ENCODE results near the gene DCTN3.
A peak's percentile ranks its signal among the peaks of the same experiment; 100 is the strongest.

DCTN3 gene

DNA sequence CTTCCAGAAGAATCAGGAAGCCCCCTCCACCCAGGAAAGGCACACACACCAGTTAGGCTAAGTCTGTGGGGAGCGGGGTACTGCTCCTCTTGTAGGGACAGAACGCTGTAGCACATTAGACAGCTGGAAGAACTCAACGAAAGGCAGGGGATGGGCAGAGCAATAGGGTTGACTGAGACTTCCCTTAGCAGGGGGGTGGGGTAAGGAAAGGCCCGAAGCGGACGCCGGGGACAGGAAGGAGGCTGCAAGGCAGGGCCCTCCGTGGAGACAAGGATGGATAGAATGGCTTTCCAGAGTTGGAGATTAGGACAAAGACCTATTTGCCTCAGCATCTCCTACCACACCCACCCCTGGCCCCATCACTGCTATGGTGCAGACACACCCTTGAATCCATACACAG, 45.1 kb downstream of the DCTN3 start:
- DNase-seq (ENCODE audit: low spot score) (no peak), FAIRE-seq (no peak)

DNA sequence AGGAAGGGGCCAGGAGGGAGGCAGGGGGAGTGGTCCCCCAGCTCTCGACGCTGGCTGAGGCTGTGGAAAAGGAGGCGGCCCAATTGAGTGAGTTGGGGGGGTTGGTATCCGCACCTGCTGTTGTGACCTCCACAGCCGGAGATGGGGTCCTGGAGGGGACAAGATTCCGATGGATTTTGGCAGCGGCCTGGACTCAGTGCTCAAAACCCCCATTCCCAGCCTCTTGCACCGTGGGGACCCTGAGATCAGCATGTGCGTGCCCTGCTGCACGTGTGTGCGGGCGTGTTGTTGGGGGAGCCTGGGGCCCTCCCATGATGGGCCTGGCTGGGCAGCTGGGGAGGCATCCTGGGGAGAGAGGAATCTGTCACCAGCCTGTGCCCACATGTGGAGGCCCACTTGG, 45.7 kb downstream of the DCTN3 start:
- FAIRE-seq = no peak

DNA sequence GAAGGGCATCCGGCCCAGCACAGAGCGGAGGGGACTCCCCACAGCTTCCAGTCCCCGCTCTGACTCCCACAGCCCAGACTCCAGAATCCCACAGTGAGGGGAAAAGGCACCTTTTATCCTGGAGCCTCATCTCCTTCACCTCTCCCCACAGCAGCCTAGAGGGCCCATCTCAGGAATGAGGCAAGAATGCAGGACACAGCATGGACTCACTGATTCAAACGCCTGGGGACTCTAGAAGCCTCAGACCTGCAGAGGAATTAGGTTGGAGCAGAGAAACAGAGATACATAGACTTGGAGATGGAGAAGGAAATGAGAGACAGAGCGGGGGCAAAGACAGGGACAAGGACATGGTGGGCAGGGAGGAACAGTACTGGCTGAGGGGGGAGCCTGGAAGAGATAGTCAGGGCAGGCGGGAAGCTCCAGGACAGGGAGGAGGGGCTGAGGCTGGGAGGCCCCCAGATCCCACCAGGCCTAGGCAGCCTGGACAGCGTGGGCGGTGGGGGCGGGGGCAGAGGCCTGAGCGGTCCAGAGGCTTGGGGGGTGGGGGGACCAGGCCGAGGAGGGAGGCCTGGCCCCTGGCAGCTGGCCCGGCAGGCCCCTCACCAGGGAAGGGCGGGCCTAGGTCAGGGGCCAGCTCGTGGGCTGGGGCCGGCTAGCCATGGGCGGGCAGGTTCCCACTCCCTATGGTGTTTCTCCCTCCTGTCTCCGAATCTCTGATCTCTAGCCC, 46.5 kb downstream of the DCTN3 start:
- no peak for DNase-seq (ENCODE audit: low spot score)
- no peak for FAIRE-seq

More for the DNA sequence above, 45.7 kb downstream of the DCTN3 start:
- no peak for DNase-seq (ENCODE audit: low spot score)

DNA sequence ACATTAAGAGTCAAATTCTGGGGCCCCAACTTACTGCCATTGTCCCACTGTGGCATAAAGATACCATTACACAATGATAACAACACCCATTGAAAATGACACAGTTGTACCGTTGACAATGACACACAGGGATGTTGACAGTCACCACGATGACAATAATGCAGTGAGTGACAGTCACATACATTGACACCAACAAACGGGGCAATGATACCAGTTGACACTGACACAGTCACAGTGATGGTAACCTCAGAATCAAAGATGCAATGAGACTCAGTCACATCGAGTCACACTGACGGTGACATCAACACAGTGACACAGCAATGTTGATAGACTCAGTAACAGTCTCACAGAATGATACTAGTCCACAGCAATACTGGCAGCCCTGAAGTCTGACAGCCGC, 47.7 kb downstream of the DCTN3 start:
- FAIRE-seq (peak; percentile 95), DNase-seq (ENCODE audit: low spot score) (no peak)

DNA sequence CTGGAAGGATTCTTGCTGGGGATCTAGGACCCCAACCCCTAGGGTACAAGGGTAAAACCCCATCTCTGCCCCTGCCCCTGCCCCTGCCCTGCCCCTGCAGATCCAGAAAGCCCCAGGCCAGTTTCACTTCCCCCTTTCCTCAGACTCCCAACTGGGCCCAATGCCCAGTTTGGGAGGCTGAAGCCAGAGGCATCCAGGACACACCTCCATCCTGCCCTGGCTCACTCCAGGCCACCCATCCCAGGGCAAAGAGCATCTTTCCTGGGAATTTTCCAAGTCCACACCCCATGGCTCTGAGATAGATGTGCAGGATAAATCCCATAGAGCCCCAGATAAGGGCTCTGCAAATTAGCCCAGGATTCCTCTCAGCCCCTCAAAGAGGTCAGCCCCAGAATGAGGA, 48.2 kb downstream of the DCTN3 start:
- FAIRE-seq = no peak
- DNase-seq (ENCODE audit: low spot score) = no peak

DNA sequence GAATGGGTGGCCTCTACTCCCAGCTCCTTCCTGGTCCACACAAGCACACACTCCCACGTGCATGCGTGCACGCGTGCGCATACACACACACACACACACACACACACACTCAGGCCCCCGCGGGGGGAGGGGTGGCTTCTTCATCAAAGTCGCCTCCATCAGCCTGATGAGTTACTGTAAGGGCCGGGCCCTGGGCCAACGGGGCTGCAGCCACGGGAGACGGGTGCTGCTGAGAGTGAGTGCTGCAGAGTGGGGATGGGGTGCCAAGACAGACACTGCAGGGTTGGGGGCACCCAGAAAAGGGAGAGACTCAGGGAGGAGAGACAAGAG, 48.8 kb downstream of the DCTN3 start:
- no peak for DNase-seq (ENCODE audit: low spot score)
- FAIRE-seq = no peak

DNA sequence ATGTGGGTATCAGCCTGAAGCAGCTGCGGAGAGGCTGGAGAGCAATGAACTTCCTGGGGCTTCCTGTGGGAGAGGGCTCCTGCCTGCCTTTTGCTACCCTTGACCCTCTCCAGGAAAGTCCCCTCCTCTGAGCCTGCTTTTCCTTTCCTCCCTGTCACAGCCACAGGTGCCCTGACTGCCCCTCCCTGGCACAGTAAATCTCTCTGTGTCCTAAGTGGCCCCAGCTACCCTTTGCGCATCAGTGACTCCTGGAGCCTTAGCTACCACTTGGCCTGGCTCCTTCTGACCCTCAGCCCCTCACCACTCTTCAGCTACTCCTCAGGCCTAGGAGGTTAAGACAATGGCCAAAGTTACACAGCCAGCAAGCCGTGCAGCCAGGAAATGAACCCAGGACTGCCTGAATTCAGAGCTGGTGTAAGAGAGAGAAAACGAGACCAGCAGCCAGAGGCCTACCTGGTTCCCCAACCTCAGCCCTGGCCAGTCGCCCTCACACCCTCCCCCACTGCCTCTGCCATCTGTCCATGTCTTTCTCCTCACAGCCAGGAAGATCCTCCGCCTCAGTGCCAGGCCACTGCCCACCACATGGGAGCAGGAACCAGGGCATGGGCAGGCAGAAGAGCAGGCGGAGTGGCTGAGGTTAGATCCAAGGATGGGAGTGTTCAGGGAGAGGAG, 49.4 kb downstream of the DCTN3 start:
- DNase-seq (ENCODE audit: low spot score) (no peak), FAIRE-seq (no peak)

DNA sequence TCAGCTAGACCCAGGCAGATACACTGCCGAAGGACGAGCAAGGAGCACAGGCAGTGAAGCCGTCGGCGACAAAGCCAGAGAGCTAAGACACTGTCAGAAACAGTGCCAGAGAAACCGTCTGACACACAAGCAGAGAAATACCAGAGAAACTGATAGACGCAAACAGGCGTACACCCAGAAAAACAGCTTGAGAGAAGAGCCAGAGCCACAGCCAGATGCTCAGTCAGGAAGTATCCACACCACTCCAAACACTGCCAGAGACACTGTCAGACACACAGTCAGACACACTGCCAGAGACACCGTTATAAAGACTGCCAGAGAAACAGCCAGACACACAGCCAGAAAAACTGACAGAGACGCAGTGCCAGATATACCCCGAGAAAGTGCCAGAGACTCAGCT, 49.9 kb downstream of the DCTN3 start:
- DNase-seq (ENCODE audit: low spot score) = no peak
- no peak for FAIRE-seq

DNA sequence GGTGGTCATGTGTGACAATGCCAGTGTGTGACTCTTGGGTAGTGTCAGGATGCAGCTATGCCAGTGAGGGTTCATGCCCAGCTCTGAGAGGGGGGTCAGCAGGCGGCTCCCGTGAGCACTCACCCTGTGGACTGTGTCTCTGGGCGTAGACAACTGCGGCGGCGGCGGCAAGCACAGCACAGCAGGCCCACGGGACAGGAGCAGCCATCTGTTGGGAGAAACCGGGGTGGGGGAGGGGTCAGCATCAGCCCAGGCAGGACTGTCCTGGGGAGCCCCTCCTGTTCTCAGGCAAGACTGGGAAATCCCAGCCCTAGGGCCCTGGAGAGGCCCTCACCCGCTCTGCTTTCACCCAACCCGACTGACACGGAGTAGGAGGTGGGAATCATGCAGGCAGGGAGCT, 51.5 kb downstream of the DCTN3 start:
- no peak for DNase-seq (ENCODE audit: low spot score)
- FAIRE-seq = no peak

DNA sequence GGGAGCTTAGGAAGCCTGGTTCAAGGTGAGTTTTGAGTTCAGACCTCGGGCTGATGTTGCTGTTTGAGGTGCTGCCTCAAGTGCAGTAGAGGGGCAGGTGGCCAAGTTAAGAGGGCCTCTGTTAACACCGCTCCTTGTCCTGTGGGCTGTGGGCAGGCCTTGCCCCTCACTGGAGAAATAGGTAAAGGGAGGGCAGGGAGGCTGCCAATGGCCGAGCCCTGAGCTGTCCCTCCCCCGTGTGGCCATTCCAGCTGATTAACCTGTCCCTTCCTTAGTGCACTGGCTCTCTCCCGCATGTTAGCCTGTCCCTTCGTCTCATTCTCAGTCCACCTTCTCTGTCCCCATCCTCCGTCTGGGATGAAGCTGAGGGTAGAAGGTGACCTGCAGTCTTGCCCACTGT, 52.2 kb downstream of the DCTN3 start:
- no peak for FAIRE-seq
- DNase-seq (ENCODE audit: low spot score) = no peak

DNA sequence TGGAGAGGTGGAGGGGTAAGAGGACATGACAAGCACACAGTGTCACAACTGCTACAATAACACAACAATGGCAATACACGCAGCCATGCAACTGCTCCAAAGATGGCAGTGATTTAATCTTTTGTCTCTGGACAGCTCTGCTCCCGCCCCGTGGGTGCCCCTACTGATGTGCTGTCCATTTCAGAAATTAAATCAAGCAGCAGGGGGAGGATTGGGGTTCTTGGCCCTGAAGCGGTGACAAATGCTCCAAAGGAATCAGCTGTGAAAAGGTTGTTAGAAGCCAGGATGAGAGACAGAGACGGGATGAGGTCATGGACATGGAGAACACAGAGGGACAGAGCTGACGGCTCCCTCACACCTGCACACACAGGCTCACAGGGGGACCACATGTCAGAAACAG, 53.3 kb downstream of the DCTN3 start:
- DNase-seq (ENCODE audit: low spot score) (no peak), FAIRE-seq (no peak)

DNA sequence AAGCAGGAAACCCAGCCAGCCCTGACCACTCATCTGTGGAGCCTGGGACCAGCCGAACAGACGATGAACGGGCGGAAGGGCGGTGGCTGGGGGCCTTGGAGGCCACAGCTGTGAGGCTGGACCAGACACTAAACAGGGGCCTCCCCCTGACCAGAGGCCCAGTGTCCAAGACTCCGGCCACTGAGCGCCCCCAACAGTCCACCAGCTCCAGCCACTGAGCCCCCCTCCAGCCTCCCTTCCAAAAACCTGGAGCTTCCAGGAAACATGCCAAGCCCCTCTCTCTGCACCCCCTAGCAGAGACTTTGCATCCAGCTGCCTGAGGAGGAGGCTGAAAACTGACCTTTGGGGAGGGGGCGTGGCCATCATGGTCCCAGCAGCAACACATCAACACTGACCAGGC, 54.0 kb downstream of the DCTN3 start:
- DNase-seq (ENCODE audit: low spot score) = no peak
- no peak for FAIRE-seq

DNA sequence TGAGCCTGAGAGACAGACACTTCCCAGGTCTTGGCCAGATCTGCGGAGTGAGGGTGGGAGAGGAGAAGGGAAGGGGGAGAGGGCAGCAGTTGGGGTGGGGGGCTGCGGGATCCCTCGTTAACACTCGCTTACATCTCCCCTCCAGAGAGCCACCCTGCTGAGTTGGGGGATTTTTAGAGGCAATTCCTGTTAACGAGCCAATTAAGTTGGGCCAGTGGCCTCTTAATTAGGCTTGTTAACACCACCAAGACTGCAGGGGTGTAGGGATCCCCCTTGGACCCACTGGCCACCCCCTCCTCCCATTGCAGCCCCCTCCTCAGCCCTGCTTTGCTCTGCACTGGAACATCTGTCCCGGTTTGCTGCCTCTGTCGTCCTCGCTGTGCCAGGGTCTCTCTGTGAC, 54.4 kb downstream of the DCTN3 start:
- FAIRE-seq (no peak), DNase-seq (ENCODE audit: low spot score) (no peak)

DNA sequence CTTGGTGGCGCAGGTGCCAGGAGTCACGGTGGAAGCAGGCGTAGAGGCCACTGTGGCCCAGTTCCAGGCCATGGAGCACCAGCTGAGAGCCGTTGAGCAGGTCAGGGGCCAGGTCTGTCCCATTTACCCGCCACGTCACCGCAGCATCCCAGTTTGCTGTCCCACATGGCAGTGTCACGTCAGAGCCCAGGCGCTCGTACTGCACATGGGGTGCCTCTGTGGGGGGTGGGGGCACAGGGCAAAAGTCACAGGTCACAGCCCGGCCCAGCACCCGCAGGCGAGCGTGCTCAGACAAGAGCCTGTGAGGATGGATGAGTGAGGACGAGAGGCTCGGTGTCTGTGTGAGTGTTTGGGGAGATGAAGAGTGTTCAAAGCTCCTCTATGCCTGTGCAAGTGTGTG, 55.7 kb downstream of the DCTN3 start:
- no peak for FAIRE-seq

More for the DNA sequence above, 55.7 kb downstream of the DCTN3 start:
- DNase-seq (ENCODE audit: low spot score) = no peak

Measured in urothelium cell line (cell line).